HG03060 (cell line): ENCODE data around the gene SBF1.

Source experiments
- ATAC-seq: cut with Tn5 transposase; IDR thresholded peaks from one replicate; pipeline ENCODE4 v1.9.1; 2021; ENCODE audit warnings: low read depth, moderate number of reproducible peaks; ENCODE audit not compliant: unreplicated experiment

SBF1 gene

DNA sequence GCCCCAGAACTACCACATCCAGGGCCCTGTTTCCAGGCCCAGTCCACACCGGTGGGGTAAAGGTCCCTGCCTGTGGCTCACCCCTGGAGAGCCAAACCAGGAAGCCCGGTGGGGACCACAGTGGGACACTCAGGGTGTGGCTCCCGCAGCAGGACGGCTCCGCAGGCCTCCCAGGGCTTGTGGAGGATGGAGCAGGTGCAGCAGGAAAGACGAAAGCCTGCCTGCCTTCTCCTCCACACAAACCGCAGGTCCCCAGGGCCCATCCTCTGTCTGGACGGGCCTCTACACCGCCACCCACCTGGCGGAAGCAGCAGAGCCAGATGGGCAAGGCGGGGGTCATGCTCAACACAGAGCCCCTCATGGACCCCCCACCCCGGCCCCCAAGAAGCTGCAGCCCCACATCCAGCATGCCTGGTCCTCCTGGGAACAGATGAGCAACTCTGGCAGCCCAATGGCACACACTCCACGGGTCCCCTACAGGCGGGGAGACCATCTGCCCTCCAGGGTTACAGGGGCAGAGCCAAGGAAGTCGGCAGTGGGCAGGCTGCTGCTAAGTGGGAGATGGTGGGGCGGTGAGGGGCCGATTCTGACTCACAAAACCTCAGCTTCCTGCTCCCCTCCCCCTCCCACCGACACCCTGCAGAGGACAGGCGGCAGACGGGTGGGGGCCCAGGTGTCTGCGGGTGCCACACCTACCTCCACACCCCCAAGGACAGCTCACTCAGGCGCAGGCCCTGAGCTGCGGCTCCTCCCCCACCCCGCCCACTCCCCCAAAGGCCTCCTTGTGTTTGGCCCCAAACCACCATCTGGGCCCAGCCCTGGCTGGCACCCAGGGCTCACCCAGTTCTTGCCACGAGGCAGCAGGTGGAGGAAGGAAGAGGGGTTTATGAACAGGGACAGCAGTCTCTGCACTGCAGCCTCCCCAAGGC, 5.2 kb downstream of the SBF1 start:
- ATAC-seq = peak; percentile 39

DNA sequence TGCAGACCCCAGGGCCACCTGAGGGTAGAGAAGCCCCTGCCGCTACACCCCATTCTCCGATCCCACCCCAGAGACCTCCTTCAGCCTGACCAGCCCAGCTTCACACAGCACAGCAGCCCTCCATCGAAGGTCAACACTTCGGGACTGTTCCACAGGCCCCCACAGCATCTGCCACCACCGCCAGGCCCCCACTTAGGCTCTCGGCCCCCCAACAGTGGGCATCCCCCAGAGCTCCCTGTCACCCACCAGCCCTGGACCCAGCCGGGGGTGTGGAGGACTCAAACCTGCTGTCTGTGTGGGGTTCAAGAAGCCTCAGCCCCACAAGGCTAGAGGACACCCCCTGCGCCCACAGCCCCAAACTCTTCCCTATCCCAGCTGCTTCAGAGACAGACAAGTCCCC, 6.2 kb downstream of the SBF1 start:
- ATAC-seq = no peak

DNA sequence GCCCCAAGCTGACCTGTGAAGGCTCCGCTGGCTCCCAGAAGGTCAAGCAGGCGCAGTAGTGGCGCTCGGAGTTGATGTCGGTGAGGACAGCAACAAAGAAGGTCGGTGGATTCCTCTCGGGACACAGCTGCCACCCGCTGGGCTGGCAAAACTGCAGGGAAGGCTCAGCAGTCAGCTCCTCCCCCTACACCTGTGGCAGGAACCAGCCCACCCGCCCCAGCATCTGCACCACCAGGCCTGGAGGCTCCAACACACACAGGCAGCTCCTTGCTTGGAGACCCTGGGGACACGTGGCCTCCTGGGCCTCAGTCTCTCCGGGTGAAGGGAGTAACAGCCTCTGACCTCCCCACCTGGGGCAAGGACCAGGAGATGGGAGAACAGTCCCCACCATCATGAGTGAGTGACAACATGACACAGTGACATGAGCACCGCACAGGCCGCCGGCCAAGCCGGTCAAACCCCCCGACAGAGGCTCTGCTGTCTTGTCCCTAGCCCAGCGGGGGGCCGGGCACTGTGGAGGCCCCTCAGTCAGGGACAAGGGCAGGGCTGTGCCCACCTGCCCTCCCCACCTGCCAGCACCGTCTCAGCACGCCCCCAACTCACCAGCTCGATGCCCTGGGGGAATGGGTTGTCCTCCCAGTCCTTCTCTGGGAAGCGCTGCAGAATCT, 6.9 kb downstream of the SBF1 start:
- ATAC-seq = no peak

DNA sequence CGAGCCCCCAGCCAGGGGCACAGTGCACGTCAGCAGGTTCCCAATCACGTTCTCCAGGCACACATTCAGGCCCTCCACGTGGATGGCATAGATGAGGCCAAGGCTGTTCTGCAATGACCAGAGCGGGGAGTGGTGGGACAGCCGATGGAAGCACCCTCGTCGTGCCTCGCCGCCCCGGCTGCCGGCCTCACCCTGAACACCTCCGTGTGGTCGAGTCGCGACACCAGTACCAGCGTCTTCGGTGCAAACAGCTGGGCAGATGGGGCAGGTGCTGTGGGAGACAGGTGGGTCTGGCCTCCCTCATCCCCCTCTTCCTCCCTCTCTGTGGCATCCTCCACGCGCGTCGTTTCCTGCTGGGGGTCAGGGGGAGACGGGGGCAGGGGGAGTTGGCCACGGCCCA, 7.5 kb downstream of the SBF1 start:
- ATAC-seq = no peak

DNA sequence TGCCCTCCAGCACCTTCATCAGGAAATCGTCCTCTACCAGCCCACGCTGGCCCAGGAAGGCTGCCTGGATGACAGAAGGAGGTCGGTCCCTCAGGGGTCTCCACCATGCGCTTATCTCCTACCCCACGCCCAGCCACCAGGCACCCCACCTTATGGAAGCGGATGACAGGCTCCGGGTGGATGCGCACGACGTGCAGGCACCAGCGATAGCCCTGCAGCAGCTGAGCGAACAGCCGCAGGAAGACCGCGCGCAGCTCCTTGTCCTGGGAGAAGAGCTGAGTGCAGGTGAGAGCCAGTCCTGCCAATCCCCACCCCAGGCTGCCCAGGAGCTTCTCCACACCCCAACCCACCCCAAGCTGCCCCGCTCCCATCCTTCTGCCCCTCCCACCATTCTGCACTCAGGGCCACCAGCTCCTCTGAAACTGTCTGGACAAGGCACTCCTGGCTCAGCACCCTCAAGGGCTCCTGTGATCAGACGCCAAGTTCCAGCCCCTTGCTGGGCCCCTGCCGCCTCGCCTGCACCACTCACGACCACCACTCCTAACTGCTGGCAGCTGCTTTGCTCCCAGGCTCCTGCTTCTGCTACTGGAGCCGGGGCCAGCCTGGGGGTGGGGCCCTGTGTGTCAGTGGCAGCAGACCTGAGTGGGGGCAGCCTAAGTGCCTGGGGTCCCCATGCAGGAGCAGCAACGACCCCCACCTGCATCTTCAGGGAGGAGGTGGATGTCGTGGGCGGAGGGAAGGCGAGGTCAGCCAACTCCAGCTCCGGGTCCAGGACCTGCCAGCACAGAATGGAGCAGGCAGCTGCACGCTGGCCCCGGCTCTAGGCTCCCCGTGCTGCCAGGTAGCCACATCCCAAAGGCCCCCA, 9.5 kb downstream of the SBF1 start:
- no peak for ATAC-seq

DNA sequence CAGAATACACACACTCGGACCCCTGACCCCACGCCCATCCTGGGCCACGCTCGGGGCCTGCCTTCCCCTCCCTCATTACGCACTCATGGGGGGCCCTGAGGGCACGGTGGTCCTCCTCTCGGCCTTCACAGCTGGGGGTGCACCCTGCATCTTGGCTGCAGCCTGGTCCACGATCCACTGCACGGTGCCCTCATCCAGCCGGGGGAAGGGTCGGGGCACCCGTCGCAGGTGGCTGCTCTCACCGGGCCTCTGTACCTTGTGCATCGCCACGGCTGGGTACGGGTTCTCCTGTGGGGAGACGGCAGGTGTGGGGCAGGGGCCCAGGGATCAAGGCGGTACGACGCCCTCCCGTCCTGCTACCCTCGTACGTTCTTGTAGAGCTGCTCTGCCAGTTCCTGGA, 10.4 kb downstream of the SBF1 start:
- ATAC-seq = no peak

DNA sequence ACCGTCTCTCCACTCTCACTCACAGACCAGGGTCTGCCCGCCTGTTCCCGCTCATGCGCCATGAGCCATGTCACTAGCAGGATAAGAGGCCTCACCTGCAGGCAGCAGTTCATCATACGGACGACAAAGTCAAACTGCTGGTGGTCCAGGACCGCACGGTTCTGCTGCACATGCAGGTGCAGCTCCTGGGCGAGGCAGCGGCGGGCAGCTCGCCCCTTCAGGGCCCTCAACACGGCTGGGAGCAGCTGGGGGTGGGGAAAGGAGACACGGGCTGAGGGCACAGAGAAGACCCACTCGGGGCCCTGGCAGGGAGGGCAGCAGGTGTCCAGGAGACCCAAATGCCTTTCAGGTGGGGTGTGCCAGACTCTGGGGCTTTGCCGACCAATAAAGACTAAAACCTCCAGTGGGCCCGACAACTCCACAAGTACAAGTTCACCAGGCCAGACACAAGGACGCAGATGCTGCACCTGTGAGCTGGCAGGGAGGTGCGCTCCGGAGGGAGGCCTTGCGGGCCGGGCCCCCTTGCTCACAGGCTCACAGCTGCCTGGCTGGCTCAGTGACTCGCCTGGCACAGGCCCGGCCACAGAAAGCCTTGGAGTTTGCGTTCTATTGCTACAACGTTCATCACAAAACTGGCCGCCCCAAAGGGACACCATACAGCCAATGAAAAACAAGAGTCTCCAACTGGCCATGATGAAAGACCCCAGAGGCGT, 11.5 kb downstream of the SBF1 start:
- ATAC-seq = no peak

DNA sequence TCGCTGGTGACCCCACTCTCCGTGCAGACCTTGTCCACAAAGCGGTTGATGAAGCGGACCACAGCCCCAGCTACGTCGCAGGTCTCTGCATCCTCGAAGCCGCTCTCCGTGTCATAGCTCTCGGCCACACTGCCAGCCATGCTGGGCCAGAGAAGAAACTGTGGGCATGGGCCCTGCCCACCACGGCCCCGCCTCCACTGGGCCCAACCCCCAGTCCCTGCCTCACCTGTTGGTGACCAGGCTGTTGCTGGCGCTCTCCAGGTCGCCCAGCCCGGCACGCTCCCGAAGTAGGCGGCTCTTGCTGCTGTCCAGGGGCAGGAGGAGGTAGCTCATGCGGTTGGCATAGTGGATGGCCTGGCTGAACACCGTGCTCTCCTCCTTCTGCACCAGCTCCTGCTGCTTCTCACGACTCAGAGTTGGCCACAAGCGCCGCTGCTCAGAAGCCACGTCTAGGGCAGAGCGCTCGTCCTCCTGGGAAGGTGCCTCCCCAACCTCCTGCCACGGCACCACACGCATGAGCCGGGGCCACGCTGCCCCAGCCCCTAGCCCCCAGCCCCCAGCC, 12.8 kb downstream of the SBF1 start:
- ATAC-seq = no peak

DNA sequence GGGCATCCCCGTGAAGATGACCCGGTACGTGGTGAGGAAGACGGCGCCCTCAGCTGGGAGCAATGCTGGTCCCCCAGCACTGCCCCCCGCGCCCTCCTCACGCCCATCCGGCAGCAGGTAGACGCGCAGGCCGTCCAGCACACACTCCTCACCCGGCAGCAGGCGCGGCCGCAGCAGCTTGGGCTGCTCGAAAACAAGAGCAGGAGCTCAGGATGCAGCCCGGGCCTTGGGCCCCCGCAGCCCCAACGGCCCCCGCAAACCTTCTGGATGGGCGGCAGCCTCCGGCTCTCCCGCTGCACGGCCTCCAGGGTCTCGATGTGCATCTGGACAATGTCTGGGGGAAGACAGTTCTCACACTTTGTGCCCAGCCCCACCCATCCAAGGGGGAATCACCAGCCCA, 13.3 kb downstream of the SBF1 start:
- ATAC-seq = no peak

DNA sequence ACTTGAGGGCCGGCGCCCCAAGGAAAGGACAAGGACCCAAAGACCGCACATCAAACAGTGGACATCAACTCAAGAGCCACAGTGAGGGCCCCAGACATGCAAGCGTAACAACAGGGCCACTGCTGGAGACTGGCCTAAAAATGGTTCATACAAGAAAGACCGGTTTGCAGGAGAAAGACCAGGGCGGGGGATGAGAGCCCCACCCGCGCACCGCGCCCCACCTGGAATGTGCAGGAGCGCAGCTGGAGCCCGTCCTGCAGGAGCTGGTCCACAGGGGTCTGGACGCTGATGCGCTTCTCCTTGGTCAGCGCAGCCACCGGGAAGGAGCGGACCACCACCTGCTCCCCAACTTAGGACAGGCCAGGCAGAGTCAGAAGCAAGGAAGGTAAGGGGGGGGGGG, 13.9 kb downstream of the SBF1 start:
- ATAC-seq = no peak

DNA sequence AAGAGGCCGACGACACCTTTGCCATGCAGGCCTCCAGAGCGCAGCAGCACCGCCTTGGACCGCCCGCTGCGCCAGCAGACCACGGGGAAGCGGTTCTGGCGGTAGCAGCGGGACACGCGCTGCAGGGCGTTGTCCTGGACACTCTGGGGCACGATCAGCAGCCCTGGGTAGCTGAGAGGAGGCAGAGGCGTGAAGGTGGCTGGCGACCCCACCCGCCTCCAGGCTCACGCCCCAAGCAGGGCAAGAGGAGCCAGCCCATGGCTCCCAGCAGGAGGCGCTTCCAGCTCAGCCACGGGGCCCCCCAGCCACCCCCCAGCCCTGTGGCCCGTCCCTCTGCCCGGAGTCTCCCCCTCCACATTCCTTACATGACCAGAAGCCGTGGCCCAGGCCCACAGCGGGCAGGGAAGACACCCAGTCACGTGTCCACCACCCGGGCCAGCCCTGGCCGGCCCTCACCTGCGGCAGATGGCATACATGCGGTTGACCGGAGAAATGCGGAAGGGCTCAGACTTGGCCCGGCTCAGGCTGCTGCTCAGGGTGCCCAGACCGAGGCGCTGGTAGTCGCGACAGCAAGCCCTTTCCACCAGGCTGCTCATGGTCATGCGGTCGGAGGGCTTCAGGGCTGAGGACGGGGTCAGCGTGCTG, 15.2 kb downstream of the SBF1 start:
- no peak for ATAC-seq

DNA sequence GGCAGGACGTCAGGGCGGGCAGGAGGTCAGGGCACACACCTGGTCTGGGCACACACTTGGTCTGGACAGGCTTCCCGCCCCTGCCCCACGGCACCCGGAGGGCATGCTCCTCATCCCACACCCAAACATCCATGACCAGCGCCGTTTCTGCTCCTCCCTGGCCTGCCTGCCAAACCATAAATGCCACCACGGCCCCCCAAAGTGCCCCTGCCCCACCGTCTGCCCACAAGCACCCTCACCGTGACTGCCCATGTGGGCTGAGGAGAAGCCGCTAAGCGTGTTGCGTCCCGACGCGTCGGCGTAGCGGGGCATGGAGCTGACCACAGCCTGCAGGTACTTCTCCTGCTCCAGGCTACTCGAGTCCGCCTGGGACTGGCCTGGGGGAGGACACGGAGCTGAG, 15.8 kb downstream of the SBF1 start:
- no peak for ATAC-seq

DNA sequence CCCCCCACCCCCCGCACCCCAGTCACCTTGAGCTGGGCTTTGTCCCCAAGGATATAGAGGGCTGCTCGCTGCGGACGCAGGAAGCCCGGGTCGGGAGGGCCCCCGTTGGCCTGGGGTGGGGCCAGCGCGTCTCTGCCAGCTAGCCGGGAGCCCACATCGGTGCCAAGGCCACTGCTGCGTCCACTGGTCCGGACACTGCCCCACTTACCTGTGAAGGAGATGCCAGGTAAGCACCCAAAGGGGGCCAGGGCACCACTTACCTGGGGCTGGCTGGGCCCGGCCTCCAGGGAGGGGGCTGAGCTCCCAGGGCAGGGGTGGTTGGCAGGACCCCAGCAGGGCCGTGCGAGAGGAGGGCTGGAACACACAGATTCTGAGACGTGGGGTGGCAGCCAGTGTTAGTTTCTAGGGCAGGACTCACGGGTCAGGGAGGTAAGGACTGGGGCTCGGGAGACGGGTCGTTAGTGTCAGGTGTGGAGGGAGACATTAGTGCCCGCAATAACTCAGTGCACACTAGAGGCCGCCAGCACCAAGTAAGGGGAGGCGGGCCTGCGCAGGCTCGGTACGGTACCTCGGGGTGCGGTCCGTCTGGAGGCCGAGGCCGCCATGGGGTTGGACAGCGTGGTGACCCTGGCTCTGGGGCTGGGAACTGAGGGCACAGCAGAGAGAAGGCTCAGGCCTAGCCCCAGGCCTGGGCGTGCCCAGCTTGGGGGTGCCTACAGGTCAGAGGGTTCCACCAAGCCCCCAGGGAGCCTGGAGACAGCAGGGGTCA, 18.2 kb downstream of the SBF1 start:
- ATAC-seq = no peak

DNA sequence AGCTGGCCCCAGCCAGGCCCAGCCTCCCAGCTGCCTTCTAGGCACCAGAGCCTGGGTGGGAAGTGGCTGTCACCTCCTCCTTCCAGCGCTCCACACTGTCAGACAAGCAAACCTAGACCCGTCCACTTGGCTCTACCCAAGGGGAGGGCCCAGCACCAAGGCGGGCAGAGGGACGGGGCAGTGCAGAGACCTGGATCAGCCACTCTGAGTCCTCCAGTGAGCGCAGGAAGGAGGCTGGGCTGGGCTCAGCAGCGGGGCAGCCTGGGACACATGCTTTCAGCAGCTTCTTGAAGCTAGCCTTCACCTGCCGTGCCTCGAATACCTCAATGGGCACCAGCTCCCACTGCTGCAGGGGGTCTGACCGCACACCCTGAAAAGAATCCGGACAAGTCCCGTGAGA, 18.8 kb downstream of the SBF1 start:
- no peak for ATAC-seq

DNA sequence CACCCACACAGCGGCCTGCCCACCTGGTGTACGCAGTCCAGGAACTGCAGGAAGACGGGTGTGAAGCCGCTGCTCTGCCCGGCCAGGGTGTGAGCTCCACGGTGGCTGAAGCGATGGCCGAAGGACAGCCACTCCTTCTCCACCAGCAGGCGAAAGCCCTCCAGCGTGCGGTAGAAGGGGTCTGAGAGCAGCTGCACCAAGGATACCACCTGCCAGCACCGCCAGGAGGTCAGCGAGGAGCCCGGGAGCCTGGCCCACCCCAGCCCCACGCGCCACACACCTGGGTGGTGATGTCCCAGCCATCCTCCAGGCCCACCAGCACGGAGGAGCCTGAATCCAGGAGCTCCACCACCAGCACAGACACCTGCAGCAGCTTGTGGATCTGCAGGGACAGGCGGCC, 19.6 kb downstream of the SBF1 start:
- ATAC-seq = no peak

DNA sequence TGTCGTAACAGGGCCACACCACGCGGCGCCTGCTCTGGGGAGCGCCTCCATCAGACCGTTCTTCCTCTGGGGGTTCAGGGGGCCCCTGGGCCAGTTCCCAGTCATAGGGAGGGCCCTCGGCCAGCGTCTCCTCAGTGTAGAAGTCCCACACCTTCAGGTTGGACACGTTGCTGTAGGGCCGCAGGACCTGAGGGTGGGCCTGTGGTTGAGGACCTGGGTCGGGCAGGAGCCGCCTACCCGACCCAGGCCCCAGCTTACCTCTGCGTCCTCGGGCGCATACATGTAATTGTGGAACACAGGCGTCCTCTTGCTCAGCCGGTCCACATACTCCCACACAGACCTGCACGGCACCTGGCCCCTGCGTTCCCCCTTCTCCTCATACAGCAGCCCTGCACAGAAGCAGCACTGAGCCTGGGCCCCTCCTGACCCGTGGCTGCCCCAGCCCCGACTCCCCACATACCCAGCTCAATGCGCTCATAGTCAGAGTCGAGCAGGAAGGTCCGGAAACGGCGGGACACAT, 20.2 kb downstream of the SBF1 start:
- no peak for ATAC-seq

DNA sequence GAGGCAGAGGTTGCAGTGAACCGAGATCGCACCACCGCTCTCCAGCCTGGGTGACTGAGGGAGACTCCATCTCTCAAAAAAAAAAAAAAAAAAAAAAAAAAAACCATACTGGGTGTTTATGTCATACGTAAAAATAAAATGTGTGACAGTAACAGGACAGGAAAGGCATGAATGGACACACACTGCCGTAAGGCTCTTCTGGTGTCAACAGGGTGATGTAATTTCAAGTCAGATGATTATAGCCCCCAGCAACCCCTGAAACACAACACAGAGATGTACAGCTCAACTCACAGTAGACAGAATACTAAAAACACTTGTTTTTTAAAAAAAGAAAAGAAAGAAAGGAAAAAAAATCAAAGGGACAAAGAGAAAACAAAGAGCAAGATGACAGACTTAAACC, 22.2 kb downstream of the SBF1 start:
- ATAC-seq = no peak

DNA sequence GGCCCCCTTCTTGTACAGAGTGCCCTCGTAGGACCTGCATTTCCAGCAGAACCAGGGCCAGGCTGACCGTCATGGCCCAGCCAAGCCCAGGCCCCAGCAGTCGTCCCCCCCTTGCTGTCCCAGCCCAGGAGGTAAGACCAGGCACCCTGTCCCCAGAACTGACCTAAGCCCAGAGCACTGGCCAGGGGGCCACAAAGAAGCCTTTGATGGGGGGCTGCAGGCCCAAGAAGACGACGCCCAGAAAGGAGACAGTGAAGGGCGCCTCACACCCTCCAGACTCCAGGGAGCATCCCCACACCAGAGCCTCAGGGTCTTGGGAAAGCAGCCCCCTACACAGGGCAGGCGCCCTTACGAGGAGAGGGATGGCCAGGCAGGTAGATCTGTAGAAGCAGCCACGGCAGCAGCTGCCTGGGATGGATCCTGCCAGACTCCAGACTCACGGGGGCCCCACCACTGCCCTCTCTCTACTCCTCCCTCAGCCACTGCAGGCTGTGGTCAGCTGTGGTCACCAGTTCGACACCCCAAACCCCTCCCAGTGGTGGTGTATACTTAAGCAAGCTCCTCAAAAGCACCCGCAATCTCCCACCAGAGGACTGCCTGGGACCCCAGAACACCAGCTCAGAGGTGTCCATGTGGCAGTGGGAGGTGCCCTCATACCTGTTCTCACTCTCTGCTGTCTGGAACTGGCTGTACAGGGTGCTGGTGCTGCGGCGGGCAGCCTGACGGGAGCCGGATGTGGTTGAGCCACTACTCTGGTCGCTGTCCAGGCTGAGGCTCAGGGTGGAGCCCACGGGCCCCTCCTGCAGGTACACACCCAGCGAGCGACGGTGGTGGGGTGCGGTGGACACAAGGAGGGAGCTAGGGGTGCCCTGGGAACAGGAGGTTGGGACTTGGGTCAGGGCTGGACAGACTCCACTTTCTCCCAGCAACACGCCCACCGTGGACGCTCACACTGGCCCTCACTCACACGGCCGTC, 27.0 kb downstream of the SBF1 start:
- ATAC-seq = no peak
